Panc1 (cell line): ENCODE data around the gene INSYN1. TPM values are rescaled to one million over a fixed set of nuclear protein-coding genes. Genes with fewer than 3 reads are reported as not detected.

ENCODE experiments used
- ATAC-seq: fragments of 200-7000 bp; cut with Tn5 transposase; 2 replicates; pipeline ENCODE4 v1.9.1; 2020; ENCODE audit warnings: mild to moderate bottlenecking, moderate library complexity
- BruUV-seq: library from RNA; stranded (reverse); fragments of 400-500 nt; replicated peaks from 2 replicates; lab custom pipeline; 2021; lab: Mats Ljungman, UMichigan
- CTCF ChIA-PET: fragments of 300-600 bp; sonication (Branson Sonifier 250); formaldehyde crosslinking; loops from one replicate; lab custom pipeline; 2022; ENCODE audit warnings: antibody characterized with exemption; lab: Charles Lee
- POLR2A ChIA-PET: fragments of 300-600 bp; sonication (Branson Sonifier 250); formaldehyde crosslinking; loops from one replicate; lab custom pipeline; 2022; ENCODE audit warnings: antibody characterized with exemption; lab: Charles Lee
- DNase-seq: peaks from one replicate; pipeline ENCODE4 v3.0.0-alpha.2; 2010; ENCODE audit warnings: low read depth, low spot score
- H3K27ac ChIP-seq: 2 replicates; pipeline ENCODE4 v1.5.1; 2011; ENCODE audit warnings: mild to moderate bottlenecking, low read length, inconsistent platforms
- H3K27me3 ChIP-seq: fragments of 200-500 bp; sonication (Bioruptor generic); 2 replicates; pipeline ENCODE4 v1.6.0; 2014; ENCODE audit warnings: low read length, inconsistent platforms; ENCODE audit not compliant: control insufficient read depth, insufficient read depth
- H3K36me3 ChIP-seq: fragments of 200-500 bp; sonication (Bioruptor generic); 2 replicates; pipeline ENCODE4 v1.5.1; 2014; ENCODE audit warnings: inconsistent platforms, mild to moderate bottlenecking, low read length, moderate library complexity; ENCODE audit not compliant: control insufficient read depth, insufficient read depth
- H3K4me1 ChIP-seq: 2 replicates; pipeline ENCODE4 v1.5.1; 2011; ENCODE audit warnings: inconsistent platforms, mild to moderate bottlenecking, low read length, moderate library complexity; ENCODE audit not compliant: control insufficient read depth, insufficient read depth
- H3K4me3 ChIP-seq, 2 experiments: 2 replicates each; pipeline ENCODE4 v1.5.1; 2011 to 2012; ENCODE audit warnings: low read depth in 2 of 2, low read length in 2 of 2, mild to moderate bottlenecking in 2 of 2, inconsistent platforms in 1 of 2, moderate library complexity in 1 of 2
- H3K9me3 ChIP-seq: fragments of 200-500 bp; sonication (Bioruptor generic); 2 replicates; pipeline ENCODE4 v1.5.1; 2014; ENCODE audit warnings: low read depth, mild to moderate bottlenecking, inconsistent platforms, low read length, moderate library complexity; ENCODE audit not compliant: control insufficient read depth, insufficient read depth
- CTCF ChIP-seq: fragments of 450-650 bp; IDR thresholded peaks from 2 replicates; pipeline ENCODE4 v1.5.1; 2017; ENCODE audit warnings: mild to moderate bottlenecking
- POLR2AphosphoS5 ChIP-seq: IDR thresholded peaks from 2 replicates; pipeline ENCODE4 v1.6.1; 2012; ENCODE audit warnings: mild to moderate bottlenecking, low read depth, low read length, moderate library complexity
- REST ChIP-seq, 2 experiments: IDR thresholded peaks; 2 replicates each; pipeline ENCODE4 v1.6.1; 2011 to 2012; ENCODE audit warnings: low read depth in 2 of 2, control low read depth in 1 of 2, low read length in 1 of 2, mild to moderate bottlenecking in 1 of 2, moderate library complexity in 1 of 2; ENCODE audit not compliant: insufficient read depth in 1 of 2
- SIN3A ChIP-seq: IDR thresholded peaks from 2 replicates; pipeline ENCODE4 v1.6.1; 2012; ENCODE audit warnings: low read depth, mild to moderate bottlenecking, low read length, moderate library complexity, borderline replicate concordance; ENCODE audit not compliant: insufficient read depth
- TCF7L2 ChIP-seq: IDR thresholded peaks from 2 replicates; pipeline ENCODE4 v1.6.1; 2011; ENCODE audit warnings: mild to moderate bottlenecking, low read depth, low read length, inconsistent platforms
- in situ Hi-C: cut with HindIII; loops from 2 replicates; pipeline ENCODE4 v1.10.0; 2016; ENCODE audit warnings: low sequenced_read_pairs, low pct_unique_long_range_greater_than_20kb
- intact Hi-C: fragments of 100-400 bp; cut with micrococcal nuclease; formaldehyde crosslinking; loops from one replicate; pipeline ENCODE4 v1.10.0; 2022; ENCODE audit not compliant: unreplicated experiment
- total RNA-seq: library from RNA; stranded (reverse); gene quantifications from one replicate; pipeline ENCODE4 v1.2.1, GENCODE V29; 2021; ENCODE audit not compliant: unreplicated experiment

The INSYN1 gene
- total RNA-seq, 1 experiment from 2014 or later, result 2.6 TPM

GRCh38 chr15:73697033-73697467 is 56.1 kb downstream of the INSYN1 start:
- in situ Hi-C loops (no loop called here), intact Hi-C loops (no loop called here)
- ChIA-PET POLR2A (no interaction called here), CTCF (interaction anchor here (0.7 to 0.9 kb wide), 3 partner anchors 54 to 61 kb away, joined by 3 to 6 read pairs (median 4); no protein-coding TSS in a partner anchor)
- peak overlapping the region; percentile 2; the same call in 1 of the 2 replicates for H3K27ac ChIP-seq
- BruUV-seq, result no TSS peak
- H3K9me3 ChIP-seq, result no peaks in the 10 kb centered on the region
- no peak overlapping the region for H3K4me3 ChIP-seq
- no peak for TF ChIP-seq SIN3A
- no peak for TF ChIP-seq TCF7L2
- no peak for TF ChIP-seq POLR2AphosphoS5
- TF ChIP-seq REST (IDR thresholded peaks at IDR 0.05; ENCODE audit: insufficient read depth in 1 of 2, low read depth in 2 of 2, low read length in 1 of 2), result no peak
- TF ChIP-seq CTCF, result no peak
- H3K36me3 ChIP-seq, result no peaks in the 10 kb centered on the region
- DNase-seq (no peak), ATAC-seq (peak; percentile 73)
- peaks cover 10% of the 10 kb centered on the region for H3K4me1 ChIP-seq
- H3K27me3 ChIP-seq, result no peaks in the 10 kb centered on the region

GRCh38 chr15:73696641-73697001 is 56.5 kb downstream of the INSYN1 start:
- in situ Hi-C loops, result no loop called here
- POLR2A ChIA-PET, result no interaction called here

More at GRCh38 chr15:73696641-73697001, 56.5 kb downstream of the INSYN1 start:
- intact Hi-C loops, result no loop called here
- Histone ChIP-seq H3K27ac (peak overlapping the region; percentile 2; the same call in 1 of the 2 replicates), H3K27me3 (no peaks in the 10 kb centered on the region), H3K4me3 (no peak overlapping the region), H3K4me1 (peaks cover 10% of the 10 kb centered on the region), H3K36me3 (no peaks in the 10 kb centered on the region), H3K9me3 (no peaks in the 10 kb centered on the region)
- TF ChIP-seq SIN3A (no peak), CTCF (no peak), POLR2AphosphoS5 (no peak), REST (IDR thresholded peaks at IDR 0.05; ENCODE audit: insufficient read depth in 1 of 2, low read depth in 2 of 2, low read length in 1 of 2) (no peak), TCF7L2 (no peak)
- no peak for ATAC-seq
- no TSS peak for BruUV-seq
- CTCF ChIA-PET, result interaction anchor here (0.7 to 0.9 kb wide), 3 partner anchors 55 to 60 kb away, joined by 3 to 6 read pairs (median 4); no protein-coding TSS in a partner anchor
- DNase-seq, result no peak
